Esophagus squamous epithelium (tissue), 4 donors: ENCODE measurements around the gene ATP8A1.

Experiments
- CTCF ChIP-seq, 6 experiments: fragments of 450-650 bp in 4 of 6; fragments of 200-600 bp in 2 of 6; sonication (generic) in 2 of 6; IDR thresholded peaks; one replicate each; pipeline ENCODE4 v1.5.1; 2016 to 2019; ENCODE audit warnings: antibody characterized with exemption in 6 of 6, mild to moderate bottlenecking in 4 of 6, moderate library complexity in 4 of 6
- POLR2A ChIP-seq, 4 donors: fragments of 450-650 bp; IDR thresholded peaks; one replicate each; pipeline ENCODE4 v1.6.1; 2017; ENCODE audit warnings: antibody characterized with exemption in 4 of 4, mild to moderate bottlenecking in 4 of 4, moderate library complexity in 3 of 4

GRCh38 chr4:42658261-42658660 is 1.4 kb upstream of the ATP8A1 start:
- TF ChIP-seq CTCF (IDR thresholded peaks at IDR 0.05) (no peak), POLR2A (IDR thresholded peaks at IDR 0.05) (no peak)
